HG02973 (cell line): ENCODE results near the gene CA10.

Source experiments
- ATAC-seq: cut with Tn5 transposase; IDR thresholded peaks from one replicate; pipeline ENCODE4 v1.9.1; 2021; ENCODE audit warnings: moderate library complexity; ENCODE audit not compliant: unreplicated experiment

CA10 gene

GRCh38 chr17:51734976-51735375 lies 423.5 kb downstream of the CA10 start:
- no peak for ATAC-seq

GRCh38 chr17:51734462-51734861 lies 424.1 kb downstream of the CA10 start:
- ATAC-seq = no peak

- ATAC-seq = no peak
Observed at GRCh38 chr17:51733166-51733565, 425.3 kb downstream of the CA10 start.

GRCh38 chr17:51731941-51732722 lies 426.4 kb downstream of the CA10 start:
- ATAC-seq = no peak

GRCh38 chr17:51730303-51731050 lies 428.0 kb downstream of the CA10 start:
- no peak for ATAC-seq

- ATAC-seq = peak; percentile 78
Observed at GRCh38 chr17:51725185-51725584, 433.3 kb downstream of the CA10 start.

GRCh38 chr17:51724043-51724580 lies 434.4 kb downstream of the CA10 start:
- no peak for ATAC-seq

- ATAC-seq = no peak
Observed at GRCh38 chr17:51722994-51723393, 435.5 kb downstream of the CA10 start.

- ATAC-seq = no peak
Observed at GRCh38 chr17:51721730-51722129, 436.8 kb downstream of the CA10 start.

- no peak for ATAC-seq
Observed at GRCh38 chr17:51720439-51720838, 438.1 kb downstream of the CA10 start.

- no peak for ATAC-seq
Observed at GRCh38 chr17:51718983-51719382, 439.5 kb downstream of the CA10 start.

GRCh38 chr17:51711581-51711980 lies 446.9 kb downstream of the CA10 start:
- no peak for ATAC-seq

GRCh38 chr17:51710634-51710979 lies 447.9 kb downstream of the CA10 start:
- ATAC-seq = no peak

GRCh38 chr17:51709694-51710633 lies 448.6 kb downstream of the CA10 start:
- no peak for ATAC-seq

- ATAC-seq = no peak
Observed at GRCh38 chr17:51707216-51707615, 451.3 kb downstream of the CA10 start.

- no peak for ATAC-seq
Observed at GRCh38 chr17:51706093-51706492, 452.4 kb downstream of the CA10 start.

- ATAC-seq = no peak
Observed at GRCh38 chr17:51703361-51704341, 454.9 kb downstream of the CA10 start.

- ATAC-seq = no peak
Observed at GRCh38 chr17:51702963-51703360, 455.6 kb downstream of the CA10 start.

- ATAC-seq = no peak
Observed at GRCh38 chr17:51701501-51701900, 457.0 kb downstream of the CA10 start.
